Stomach (tissue), 4 donors: ENCODE measurements around the gene DNAH1.

Source experiments
- CTCF ChIP-seq, 7 experiments: fragments of 450-650 bp in 4 of 7; fragments of 200-600 bp in 3 of 7; sonication (generic) in 3 of 7; IDR thresholded peaks; one replicate each; pipeline ENCODE4 v1.5.1; 2016 to 2019; ENCODE audit warnings: antibody characterized with exemption in 7 of 7, control low read depth in 2 of 7, mild to moderate bottlenecking in 1 of 7
- EP300 ChIP-seq: sonication (generic); formaldehyde crosslinking; IDR thresholded peaks from one replicate; pipeline ENCODE4 v1.6.1; 2017; ENCODE audit warnings: antibody characterized with exemption
- POLR2A ChIP-seq, 4 donors: fragments of 450-650 bp; IDR thresholded peaks; one replicate each; pipeline ENCODE4 v1.6.1; 2016; ENCODE audit warnings: antibody characterized with exemption in 4 of 4, control low read depth in 2 of 4, mild to moderate bottlenecking in 1 of 4, moderate library complexity in 1 of 4

- no peak for TF ChIP-seq CTCF (IDR thresholded peaks at IDR 0.05)
- TF ChIP-seq EP300: no peak
- no peak for TF ChIP-seq POLR2A (IDR thresholded peaks at IDR 0.05)
Measured at GRCh38 chr3:52403955-52404354, 87.8 kb downstream of the DNAH1 start.
